ENCODE data around the gene TPCN2.

The TPCN2 gene

DNA sequence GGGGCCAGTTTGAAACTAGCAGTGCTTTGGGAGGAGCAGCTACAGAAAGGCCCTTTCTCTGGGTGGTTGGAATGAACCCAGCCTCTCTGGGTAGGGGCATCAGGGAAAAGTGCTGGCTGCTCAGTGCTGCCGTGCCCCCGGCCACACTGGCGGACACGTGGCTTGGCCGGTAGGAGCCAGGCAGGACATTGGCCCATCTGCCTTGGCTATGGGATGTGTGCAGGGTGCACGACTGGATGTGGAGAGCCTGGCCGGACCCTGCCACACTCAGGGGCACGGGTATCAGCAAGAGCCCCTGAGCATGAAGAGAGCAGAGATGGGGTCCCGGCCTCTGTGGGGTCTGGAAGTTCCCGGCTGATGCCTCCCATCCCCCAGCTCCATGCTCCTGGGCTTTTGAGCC is 46.6 kb downstream of the TPCN2 start:
- peak in 1 of 14 donors; percentile 10 for DNase-seq

DNA sequence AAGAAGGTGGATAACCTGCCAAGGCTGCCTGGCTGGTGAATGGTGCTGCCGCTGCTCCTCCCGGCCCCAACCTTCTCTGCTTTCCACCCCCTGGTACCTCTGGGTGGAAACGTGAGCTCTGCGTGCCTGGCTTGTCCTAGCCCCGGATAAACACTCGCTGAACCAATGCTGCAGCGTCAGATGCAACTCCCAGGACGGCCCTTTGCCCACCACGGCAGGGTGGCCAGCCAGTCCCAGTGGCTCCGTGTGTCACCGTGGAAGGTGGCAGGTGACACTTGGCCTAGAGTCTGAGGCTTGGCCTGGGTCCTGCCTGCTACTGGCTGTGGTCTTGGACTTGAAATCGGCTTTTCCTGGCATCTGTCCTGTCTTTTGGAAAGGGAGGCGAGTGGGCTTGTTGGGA is 47.7 kb downstream of the TPCN2 start:
- DNase-seq = no peak

DNA sequence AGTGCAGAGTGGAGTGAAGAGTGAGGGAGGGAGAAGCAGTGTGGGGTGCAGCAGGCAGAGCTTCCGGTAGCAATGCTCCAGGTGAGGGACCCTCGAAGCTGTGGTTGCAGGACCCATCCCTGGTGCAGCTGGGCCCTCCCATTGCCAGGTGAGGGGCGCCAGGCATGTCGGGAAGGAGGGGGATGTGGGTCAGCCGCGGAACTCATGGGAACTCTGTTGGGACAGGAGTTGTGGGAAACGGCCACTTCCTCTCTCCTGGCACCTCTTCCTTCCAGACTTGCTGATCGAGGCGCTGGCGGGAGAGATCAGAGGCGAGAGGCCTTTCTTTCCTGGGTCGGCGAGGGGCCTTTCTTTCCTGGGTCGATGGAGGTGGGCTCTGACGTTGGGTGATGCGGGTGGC is 48.5 kb downstream of the TPCN2 start:
- DNase-seq = no peak

DNA sequence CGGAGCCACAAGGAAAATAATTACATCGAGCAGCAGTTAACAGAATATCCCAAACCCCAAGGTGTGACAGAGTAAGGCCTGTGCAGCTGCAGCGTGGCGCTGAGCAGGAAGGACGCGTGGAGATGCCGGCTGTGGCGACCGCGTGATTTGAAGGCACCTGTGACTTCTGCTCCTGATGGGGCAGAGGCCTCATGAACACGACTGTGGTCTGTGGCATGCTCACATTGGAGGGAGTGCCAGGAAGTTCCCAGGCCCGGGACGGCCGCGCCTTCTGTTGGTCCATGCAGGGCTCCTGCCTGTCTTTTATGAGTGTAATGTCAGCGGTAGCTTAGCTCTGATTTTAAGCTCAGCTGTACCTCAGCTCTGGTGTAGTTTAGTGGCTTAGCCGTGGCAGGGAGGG is 50.4 kb downstream of the TPCN2 start:
- DNase-seq = no peak

DNA sequence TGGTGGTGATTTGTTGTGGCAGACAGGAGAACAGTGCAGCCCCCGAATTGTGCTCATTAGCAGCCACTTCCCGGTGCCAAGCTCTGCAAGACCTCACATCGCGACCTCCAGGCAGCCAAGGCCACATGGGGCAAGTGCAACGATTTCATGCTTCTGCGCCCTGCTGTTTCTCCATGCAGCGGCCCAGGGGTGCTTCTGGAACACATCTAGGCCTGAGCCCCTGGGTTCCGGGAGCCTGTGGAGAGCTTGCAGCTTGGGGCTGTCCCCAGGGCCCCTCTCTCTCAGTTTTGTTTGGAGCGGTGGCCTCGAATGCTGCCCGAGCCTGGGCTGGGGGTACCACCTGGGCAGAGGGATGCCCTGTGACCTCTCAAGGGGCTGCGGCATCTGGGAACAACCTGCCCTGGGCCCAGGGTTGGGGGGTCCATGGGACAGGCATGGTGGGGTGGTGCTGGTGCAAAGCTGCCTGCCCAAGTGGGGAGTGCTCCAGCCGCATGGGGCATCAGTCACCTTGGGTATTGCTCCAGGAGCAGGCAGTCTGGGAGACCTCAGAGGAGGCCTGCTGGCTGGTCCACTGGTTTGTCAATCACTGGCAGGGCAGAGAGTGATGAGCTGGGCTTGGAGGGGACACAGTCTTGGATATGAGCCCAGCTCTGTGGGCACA is 51.9 kb downstream of the TPCN2 start:
- no peak for DNase-seq

DNA sequence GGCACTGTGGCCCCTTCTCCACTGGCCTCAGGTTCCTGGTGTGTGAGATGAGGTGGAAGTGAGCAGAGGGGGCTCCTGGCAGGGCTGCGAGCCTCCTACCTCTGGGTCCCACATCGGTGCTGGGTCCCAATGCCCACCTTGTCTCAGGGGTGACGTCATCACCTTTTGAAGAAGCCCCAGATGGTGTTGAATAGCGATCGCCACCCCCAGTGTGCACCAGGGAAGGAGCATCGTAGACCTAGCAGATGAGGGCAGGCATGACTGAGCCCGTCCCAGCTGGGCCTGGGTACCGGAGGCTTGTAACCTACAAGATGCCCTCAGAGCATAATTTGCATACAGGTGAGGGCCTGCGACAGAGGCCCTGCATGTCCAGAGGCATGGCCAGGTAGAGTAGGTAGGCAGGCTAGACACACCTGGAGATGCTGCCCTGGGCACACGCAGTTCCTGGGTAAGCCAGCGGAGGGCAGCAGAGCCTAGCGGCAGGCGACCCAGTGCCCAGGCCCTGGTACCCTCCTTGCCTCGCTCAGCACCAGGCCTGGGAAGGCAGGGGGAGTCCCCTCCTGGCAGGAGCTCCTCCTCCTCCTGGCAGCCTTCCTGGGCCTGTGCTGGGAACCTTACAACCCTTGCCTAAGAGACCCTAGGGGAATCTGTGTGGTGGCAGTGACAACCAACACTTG is 52.5 kb downstream of the TPCN2 start:
- peak in 11 of 14 donors; percentile 8 to 72 (median 32) for DNase-seq

DNA sequence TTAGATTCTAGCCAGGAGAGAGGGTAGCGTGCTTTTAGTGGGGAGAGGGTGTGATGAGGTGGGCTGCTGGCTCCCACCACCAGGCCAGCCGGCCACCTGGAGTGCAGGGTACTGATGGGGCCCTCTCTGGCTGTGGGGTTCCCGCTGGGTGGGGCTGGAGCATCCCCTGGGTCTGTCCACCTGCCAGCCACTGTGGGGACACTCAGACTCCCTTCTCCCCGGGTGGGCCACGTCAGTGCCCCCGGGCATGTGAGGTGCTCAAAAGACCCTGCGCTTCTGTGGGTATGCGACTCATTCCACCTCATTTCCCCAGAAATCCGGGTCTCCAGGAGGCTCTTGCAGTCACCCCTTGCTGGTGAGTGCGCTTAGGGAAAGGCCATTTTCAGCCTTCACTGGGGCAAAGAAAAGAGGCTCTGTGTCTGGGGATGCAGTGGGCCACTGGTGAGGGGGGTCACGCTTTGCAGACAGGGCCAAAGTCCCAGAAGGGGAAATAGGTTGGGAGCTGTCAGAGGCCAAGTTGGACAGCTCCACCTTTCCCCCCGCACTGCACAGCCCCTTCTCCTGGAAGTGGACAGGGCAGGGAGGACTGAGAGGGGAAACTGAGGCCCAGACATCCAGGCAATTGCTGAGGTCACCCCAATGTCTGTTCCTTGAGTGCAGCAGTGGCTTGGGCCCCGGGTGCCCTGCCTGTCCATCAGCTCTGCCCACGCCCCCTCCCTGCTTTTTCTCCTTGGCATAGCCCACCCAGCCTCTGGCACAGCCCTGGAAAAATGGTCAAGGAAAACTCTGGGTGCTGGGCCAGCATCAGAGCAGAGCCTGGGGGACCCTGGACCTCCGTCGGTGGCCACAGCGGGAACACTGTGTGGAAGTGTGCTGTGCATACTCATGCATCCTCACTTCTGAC is 53.3 kb downstream of the TPCN2 start:
- DNase-seq = no peak

DNA sequence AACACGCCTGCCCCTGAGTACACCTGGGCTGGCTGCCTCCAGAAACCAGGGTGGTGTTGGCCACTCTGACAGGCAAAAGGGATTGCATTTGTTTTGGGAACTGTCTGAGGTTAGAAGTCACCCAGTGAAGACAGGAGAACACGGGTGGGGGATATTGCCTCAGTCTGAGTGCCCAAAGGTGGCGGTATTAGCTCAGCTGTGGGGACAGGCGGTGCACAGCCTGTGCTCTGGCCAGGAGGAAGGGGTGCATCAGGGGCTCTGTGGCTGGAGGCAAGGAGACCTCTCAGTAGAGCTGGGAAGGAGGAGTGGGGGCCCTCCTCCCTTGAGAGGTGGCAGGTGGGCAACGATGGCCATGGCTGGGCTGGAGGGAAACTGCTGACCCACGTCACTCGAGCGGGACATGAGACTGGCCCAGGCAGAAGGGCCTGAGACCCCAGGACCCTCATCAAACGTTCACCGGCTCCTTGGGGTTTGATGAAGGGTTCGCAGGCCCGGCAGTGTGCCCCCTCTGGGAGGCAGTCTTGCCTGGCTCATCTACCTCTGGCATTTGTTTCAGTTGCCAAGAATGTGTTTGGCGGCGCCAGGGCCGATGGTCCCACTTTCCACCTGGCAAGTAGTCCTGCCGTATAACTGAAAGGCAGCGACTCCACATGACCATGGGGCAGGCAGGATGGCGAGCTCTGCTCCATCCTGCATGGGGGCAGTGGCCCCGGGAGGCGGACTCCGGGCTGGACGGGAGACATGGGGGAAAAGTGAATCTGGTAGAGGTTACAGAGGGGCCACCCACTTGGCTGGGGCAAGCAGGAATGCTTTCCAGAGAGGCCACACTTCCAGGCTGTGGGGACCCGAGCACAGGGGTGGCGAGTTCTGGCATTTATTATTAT is 54.2 kb downstream of the TPCN2 start:
- no peak for DNase-seq

DNA sequence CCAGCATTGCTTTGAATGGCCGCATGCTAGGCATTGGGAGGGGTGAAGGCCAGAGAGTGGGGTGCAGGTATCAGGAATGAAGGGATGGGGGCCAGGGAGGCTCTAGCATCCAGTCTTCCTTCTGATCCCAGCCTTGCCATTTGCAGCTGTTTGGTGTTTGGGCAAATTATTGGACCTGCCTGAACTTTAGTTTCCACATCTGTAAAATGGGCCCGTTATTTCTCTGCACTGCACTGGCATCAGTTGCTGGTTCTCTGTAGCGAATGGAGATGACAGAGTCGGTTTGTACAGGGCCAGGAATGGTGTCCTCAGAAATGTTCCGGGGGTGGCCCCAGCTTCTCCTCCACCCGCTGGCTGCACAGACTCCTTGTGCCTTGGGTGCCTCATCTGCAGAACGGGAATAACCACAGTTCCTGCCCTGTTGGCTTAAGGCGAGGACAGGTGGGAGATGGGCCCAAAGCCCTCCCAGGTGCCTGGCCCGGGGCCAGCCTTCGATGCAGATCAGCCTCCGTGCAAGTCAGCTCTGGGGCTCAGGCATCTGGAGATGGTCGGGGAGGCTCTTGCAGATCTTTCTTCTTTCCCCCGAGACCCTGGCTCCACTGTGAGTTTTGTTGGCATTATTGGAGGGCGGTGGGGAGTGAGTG is 55.6 kb downstream of the TPCN2 start:
- no peak for DNase-seq

DNA sequence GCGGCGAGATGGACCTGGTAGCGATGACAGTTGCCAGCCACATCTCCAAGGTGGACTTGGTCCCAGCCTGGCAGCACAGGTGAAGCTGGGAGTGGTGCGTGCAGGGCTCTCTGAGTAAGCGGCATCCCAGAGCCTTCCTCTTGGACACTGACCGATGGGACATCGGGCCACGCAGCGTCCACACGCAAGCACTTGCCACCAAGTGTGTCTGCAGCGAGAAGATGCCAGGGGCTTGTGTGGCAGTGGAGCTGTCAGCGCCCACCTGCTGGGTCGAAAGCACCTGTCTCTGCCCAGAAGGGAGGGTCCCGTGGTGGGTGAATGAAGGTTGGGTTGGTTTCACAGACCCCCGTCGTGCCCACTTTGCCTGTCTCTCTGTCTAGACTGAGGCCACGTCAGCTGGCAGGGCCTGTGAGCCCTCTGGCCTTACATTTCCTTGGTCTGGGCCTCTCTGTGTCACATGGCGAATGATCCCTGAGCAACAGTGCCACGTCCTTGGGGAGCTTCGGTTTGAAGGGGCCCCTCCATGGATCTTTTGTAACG is 56.2 kb downstream of the TPCN2 start:
- no peak for DNase-seq

DNA sequence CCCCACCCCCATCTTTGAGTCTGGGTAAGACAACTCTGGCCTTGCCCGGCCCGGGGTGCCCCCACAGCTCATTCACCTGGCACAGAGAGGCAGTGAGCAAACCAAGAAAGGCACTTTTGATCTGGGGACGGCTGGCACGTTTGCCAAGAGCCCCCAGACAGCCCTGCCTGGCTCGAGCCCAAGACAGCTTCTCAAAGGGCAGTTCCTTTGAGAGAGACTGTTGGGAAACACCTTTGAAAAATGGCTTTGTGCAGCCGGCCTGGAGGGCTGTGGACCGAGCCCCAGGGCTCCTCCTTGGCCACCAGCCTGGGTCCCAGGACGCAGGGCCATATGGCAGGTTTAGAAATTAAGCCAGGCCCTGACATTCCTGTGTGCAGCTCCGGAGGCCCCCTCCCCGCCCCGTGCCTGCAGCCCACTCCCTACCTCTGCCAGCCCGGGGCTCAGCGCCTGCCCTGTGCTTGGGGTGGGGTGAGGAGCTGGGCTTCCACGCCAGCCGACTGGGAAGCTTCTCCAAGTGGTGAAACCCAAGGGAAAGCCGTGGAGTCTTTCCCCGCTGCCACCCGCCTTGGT is 56.8 kb downstream of the TPCN2 start:
- DNase-seq = peak in 1 of 14 donors; percentile 44

DNA sequence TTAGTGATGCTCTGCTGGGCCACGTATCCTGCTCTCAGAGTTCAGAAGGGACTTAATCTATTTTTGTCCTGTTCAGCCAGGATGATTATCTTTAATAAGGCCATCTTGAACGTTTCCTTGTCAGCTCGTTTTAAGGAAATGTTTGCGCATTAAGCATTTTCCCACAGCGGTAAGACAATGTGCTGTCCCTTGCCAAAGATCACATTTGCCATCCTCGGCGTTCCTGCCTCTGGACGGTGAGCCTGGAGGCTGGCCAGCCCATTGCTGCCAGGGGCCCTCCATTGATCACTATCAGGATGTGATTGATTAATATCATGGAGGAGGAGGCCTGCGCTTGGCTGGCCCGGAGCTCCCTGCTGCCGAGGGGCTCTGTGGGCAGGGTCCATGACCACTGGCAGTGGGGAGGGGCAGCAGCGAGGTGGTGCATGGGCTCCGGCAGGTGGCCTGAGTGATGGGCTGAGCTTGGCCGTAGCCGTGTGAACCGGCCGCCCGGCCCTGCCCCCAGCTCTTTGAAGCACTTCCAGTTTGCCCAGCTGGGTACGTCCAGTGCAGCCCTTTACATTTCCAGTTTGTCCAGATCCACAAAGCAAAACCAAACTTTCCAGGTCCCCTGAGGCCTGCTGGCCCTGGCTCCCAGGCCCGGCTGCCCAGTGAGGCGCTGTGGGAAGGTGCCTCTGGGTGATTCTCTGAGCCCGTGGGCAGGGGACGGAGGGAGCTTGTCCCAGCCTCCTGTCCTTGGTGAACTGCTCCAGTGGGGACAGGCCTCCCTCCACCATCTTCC is 57.5 kb downstream of the TPCN2 start:
- no peak for DNase-seq

DNA sequence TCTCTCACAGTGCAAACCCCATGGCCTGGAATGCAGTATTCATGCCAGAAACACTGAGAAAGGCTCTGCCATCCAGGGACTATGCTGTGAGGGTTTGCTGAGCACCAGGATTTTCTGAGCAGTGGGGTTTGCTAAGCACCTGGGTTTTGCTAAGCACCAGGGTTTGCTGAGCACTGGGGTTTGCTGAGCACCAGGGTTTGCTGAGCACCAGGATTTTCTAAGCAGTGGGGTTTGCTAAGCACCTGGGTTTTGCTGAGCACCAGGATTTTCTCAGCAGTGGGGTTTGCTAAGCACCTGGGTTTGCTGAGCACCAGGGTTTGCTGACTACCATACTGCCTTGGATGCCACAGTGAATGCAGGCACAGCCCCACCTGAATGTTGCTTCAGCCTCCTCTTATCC is 58.7 kb downstream of the TPCN2 start:
- DNase-seq = no peak

DNA sequence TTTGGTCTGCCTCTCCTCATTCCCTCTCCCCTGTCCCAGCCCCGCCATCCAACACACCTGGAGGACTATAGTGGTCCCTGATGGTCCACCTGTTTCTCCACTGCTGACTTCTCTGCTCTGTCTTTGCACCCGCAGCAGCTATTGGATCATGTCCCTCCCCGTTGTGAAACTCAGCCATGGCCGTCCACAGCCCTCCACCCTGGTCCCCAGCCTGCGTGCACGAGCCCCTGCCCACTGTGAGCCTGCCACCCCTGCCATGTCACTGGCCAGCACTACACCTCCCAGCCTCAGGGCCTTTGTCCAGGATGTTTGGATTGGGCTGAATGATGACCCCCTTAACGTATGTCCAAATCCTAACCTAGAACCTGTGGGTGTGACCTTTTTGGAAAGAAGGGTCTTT is 59.3 kb downstream of the TPCN2 start:
- DNase-seq = no peak

DNA sequence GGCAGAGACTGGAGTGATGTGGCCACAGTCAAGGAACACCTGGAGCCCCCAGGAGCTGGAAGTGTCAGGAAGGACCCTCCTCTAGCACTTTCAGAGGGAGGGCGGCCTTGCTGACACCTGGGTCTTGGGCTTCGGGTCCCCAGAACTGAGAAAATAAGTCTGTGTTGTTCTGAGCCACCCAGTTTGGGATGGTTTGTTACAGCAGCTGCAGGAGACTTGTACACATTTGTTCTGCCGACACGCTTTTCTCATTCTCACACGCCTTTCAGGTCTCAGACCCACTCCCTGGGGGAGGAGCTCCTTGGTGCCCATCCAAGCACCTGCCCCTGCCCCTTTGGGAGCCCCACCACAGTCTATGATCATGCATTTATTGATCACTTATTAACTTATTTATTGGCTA is 59.8 kb downstream of the TPCN2 start:
- no peak for DNase-seq

DNA sequence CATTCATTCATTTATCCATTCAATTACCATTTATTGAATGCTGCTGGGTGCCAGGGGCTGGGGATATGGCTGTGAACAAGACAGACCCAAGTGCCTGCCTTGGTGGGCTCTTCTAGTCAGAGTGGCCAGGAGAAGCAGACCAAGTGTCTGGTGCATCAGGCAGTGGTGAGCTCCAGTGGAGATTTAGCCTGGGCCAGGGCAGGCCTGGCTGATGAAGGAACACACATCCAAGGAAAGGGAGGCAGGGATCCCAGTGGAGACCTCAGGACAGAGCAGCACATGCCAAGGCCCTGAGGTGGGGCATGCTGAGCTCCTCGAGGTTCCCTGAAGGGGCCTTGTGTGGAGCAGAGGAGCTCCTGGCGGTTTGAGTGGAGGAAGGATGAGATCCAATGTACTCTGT is 60.4 kb downstream of the TPCN2 start:
- no peak for DNase-seq

DNA sequence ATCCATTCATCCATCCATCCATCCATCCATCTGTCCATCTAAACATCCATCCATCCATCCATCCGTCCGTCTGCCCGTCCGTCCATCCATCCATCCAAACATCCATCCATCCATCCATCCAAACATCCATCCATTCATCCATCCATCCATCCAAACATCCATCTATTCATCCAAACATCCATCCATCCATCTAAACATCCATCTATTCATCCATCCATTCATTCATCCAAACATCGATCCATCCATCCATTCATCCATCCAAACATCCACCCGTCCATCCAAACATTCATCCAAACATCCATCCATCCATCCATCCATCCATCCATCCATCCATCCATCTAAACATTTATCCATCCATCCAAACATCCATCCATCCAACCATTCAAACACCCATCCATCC is 61.7 kb downstream of the TPCN2 start:
- DNase-seq = no peak

DNA sequence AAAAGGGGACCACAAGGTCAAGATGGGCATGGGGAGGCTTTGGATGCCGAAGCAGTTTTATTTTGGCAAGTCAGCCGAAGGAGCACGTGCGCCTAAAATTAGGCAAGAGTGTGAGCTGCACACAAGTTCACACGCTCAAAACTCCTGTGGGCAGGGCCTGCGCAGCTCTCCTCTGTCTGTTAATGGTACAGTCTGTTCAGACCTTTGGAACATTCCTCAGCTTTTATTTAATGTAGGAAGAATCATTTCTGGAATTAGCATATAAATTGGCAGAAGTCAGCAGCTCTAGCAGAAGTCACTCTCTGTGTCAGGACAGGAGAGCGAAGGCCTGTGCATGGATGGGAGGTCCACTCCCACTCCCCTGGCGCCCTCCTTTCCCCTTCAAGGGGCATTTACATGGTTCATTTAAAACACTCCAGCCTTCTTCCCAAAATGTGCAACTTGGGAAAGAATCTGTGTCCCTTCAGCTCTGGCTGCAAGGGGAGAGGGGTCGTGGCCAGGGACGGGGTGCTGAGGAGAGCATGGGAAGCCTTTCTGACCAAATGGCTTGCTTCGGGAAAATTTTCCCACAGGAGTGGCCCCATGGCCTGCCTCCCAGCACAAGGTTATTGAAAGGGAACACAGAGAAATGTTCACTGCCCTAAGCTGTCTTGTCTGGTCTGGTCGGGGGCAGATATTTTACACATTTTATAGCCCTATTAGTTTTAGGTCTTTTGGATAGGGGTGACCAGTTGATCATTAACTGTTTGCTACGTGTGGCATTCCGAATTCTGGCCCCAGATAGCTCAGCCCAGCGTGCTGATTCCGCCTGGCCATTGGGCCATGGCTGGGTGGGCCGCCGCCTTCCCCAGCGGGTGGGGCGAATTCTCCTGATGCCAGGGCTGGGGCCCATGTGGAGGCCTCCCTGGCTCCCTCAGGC is 63.2 kb downstream of the TPCN2 start:
- DNase-seq = no peak

DNA sequence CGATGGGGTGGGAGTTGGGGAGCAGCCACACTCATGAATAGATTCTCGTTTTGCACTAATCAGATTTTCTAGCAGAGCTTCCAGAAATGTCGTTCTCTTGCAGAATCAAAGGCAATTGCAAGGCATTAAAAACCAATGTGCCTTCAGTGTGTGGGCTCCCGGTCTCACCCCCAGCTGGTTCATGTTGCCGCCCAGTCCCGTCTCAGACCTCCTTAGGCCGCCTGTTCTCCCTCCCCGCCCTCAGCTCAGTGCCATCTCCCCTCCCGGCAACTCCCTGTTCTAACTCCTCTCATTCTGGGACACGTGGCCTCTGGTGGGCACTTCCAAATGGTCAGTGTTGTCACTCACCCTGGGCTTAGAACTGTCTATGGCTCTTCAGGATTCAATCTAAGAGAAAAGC is 64.5 kb downstream of the TPCN2 start:
- no peak for DNase-seq

Measured in C1 segment of cervical spinal cord (tissue), 14 donors.